Neural cell (in vitro differentiated cells): ENCODE data around the gene TEN1.

ENCODE experiments used
- EZH2 ChIP-seq: fragments of 200-600, 300-800 bp; shearing (Covaris generic), sonication (generic); IDR thresholded peaks from 2 replicates; pipeline ENCODE4 v1.6.1; 2014; ENCODE audit warnings: antibody characterized with exemption, low read length, borderline replicate concordance, mild to moderate bottlenecking; ENCODE audit not compliant: insufficient read depth, poor library complexity, severe bottlenecking
- POLR2AphosphoS5 ChIP-seq: IDR thresholded peaks from 2 replicates; pipeline ENCODE4 v1.6.1; 2012
- RAD21 ChIP-seq: fragments of 450-650 bp; conservative IDR thresholded peaks from 2 replicates; pipeline ENCODE4 v1.6.1; 2014; ENCODE audit warnings: antibody characterized with exemption, mild to moderate bottlenecking, moderate library complexity
- SMC3 ChIP-seq: fragments of 450-650 bp; conservative IDR thresholded peaks from 2 replicates; pipeline ENCODE4 v1.6.1; 2014; ENCODE audit warnings: antibody characterized with exemption, mild to moderate bottlenecking, moderate library complexity; ENCODE audit not compliant: poor library complexity
- TAF1 ChIP-seq: IDR thresholded peaks from 2 replicates; pipeline ENCODE4 v1.6.1; 2012; ENCODE audit warnings: low read depth
- TF ChIP-seq, protein P1 (sequence below): fragments of 450-650 bp; IDR thresholded peaks from 2 replicates; pipeline ENCODE4 v1.5.1; 2014; ENCODE audit warnings: antibody characterized with exemption, mild to moderate bottlenecking, moderate library complexity; ENCODE audit not compliant: poor library complexity, severe bottlenecking
- TF ChIP-seq, protein P2 (sequence below): IDR thresholded peaks from 2 replicates; pipeline ENCODE4 v1.6.1; 2012; ENCODE audit warnings: borderline replicate concordance

GRCh38 chr17:76009447-76009846, 30.4 kb downstream of the TEN1 start:
- TF ChIP-seq, protein P1, sequence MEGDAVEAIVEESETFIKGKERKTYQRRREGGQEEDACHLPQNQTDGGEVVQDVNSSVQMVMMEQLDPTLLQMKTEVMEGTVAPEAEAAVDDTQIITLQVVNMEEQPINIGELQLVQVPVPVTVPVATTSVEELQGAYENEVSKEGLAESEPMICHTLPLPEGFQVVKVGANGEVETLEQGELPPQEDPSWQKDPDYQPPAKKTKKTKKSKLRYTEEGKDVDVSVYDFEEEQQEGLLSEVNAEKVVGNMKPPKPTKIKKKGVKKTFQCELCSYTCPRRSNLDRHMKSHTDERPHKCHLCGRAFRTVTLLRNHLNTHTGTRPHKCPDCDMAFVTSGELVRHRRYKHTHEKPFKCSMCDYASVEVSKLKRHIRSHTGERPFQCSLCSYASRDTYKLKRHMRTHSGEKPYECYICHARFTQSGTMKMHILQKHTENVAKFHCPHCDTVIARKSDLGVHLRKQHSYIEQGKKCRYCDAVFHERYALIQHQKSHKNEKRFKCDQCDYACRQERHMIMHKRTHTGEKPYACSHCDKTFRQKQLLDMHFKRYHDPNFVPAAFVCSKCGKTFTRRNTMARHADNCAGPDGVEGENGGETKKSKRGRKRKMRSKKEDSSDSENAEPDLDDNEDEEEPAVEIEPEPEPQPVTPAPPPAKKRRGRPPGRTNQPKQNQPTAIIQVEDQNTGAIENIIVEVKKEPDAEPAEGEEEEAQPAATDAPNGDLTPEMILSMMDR = no peak
- TF ChIP-seq TAF1 (no peak), RAD21 (no peak), EZH2 (no peak), SMC3 (no peak), POLR2AphosphoS5 (no peak)
- TF ChIP-seq, protein P2, sequence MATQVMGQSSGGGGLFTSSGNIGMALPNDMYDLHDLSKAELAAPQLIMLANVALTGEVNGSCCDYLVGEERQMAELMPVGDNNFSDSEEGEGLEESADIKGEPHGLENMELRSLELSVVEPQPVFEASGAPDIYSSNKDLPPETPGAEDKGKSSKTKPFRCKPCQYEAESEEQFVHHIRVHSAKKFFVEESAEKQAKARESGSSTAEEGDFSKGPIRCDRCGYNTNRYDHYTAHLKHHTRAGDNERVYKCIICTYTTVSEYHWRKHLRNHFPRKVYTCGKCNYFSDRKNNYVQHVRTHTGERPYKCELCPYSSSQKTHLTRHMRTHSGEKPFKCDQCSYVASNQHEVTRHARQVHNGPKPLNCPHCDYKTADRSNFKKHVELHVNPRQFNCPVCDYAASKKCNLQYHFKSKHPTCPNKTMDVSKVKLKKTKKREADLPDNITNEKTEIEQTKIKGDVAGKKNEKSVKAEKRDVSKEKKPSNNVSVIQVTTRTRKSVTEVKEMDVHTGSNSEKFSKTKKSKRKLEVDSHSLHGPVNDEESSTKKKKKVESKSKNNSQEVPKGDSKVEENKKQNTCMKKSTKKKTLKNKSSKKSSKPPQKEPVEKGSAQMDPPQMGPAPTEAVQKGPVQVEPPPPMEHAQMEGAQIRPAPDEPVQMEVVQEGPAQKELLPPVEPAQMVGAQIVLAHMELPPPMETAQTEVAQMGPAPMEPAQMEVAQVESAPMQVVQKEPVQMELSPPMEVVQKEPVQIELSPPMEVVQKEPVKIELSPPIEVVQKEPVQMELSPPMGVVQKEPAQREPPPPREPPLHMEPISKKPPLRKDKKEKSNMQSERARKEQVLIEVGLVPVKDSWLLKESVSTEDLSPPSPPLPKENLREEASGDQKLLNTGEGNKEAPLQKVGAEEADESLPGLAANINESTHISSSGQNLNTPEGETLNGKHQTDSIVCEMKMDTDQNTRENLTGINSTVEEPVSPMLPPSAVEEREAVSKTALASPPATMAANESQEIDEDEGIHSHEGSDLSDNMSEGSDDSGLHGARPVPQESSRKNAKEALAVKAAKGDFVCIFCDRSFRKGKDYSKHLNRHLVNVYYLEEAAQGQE = no peak
